ENCODE data around the gene LAMTOR2. TPM values are rescaled to one million over a fixed set of nuclear protein-coding genes. Genes with fewer than 3 reads are reported as not detected.

LAMTOR2 gene
- total RNA-seq, 2 donors from 2014 or later, result 34.7 to 38.4 TPM

DNA sequence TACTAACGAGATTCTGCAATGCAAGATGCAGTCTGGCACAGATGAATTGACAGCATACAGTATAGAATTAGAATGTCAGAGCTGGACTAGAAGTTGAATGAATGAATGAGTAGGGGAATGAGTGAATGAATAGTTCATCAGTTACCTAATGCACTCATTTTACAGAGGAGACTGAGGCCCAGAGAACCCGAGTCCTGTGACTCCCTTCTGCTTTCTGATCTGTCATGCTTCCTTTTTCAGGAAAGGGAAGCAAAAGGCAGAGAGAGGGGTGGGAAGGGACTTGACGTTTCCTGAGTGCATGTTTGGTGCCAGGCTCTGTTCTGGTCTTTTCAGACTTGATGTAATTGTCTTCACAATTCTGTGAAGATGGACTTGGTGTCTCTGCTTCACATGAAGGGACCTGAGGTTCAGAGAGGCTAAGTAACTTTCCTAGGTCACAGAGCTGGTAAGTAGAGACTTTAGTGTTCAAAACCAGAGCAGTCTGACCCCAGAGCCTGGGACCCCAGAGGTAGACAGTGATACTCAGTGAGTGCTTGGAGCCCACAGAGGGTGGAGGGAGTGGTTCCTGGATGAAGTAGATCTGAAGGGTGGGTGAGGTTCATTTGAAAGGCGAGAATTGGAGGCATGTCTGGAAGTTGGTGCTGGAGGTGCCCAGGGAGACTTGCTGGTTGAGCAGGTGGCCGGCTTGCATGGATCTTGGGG is 35.7 kb downstream of the LAMTOR2 start:
- intact Hi-C loops (cut with DNase I), result loop anchor here (5.0 kb wide), 3 partner anchors 52 to 137 kb away; no protein-coding TSS in a partner anchor
- no peak for DNase-seq (ENCODE audit: low spot score)

- DNase-seq (ENCODE audit: low spot score), result peak; percentile 95
These were observed 36.2 kb downstream of the LAMTOR2 start for GRCh38 chr1:156090840-156091188.

DNA sequence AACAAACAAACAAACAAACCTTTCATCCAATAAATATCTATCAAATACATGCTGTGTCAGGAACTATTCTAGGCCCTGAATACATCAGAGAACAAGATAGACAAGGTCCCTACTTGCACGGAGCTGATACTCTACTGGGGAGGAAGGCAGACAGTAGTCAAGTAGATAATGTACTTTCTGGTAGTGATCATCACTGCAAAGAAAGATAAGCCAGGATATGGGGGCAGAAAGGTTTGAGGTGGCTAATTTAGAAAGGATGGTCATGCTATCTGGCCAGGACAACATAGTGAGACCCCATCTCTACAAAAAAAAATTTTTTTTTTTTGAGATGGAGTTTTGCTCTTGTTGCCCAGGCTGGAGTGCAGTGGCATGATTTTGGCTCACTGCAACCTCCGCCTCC is 37.0 kb downstream of the LAMTOR2 start:
- DNase-seq (ENCODE audit: low spot score), result no peak
- intact Hi-C loops (cut with DNase I), result loop anchor here (2.0 to 5.0 kb wide), 4 partner anchors 43 to 136 kb away; no protein-coding TSS in a partner anchor

More at GRCh38 chr1:156090840-156091188, 36.2 kb downstream of the LAMTOR2 start:
- intact Hi-C loops (cut with DNase I), result loop anchor here (5.0 kb wide), 3 partner anchors 51 to 136 kb away; no protein-coding TSS in a partner anchor

- intact Hi-C loops (cut with DNase I), result loop anchor here in 1 of 2 donors (5.0 kb wide), 1 partner anchor 36 kb away; no protein-coding TSS in a partner anchor
- no peak for DNase-seq (ENCODE audit: low spot score)
These were observed 41.4 kb downstream of the LAMTOR2 start for GRCh38 chr1:156095906-156096508.

- peak; percentile 97 for DNase-seq (ENCODE audit: low spot score)
- intact Hi-C loops (cut with DNase I), result loop anchor here in 1 of 2 donors (5.0 kb wide), 1 partner anchor 35 kb away; no protein-coding TSS in a partner anchor
These were observed 42.2 kb downstream of the LAMTOR2 start for GRCh38 chr1:156096640-156097391.

DNA sequence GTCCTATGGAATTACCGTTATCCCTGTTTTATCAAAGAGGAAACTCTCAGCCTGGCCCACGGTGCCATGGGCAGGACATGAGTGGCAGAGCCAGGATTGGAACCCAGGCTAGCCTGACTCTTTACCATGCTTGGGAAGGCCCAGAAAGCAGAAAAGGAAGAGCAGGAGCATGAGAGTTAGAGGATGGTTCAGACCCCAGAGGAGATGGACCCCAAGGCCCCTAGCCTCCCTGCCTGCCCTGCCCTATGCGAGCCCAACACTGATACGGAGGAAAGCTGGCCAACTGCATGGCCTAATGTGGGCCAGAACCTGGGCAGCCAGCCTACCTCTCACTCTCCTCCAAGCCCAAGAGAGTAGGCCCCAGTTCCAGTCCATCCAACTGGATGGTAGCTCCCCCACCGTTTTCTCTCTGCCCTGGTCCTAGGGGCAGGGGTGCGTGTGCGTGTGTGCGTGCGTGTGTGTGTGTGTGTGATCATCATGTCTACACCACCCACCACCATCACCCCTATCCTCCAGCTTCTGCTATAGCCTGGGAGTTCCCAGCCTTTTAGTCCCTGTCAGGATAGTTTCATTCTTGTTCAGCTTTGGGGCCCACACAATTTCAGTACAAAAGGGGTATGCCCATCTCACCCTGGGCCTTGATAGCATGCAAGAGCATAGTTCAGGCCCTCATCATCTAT is 43.1 kb downstream of the LAMTOR2 start:
- DNase-seq (ENCODE audit: low spot score), result no peak
- intact Hi-C loops (cut with DNase I), result loop anchor here in 1 of 2 donors (5.0 kb wide), 1 partner anchor 35 kb away; no protein-coding TSS in a partner anchor

DNA sequence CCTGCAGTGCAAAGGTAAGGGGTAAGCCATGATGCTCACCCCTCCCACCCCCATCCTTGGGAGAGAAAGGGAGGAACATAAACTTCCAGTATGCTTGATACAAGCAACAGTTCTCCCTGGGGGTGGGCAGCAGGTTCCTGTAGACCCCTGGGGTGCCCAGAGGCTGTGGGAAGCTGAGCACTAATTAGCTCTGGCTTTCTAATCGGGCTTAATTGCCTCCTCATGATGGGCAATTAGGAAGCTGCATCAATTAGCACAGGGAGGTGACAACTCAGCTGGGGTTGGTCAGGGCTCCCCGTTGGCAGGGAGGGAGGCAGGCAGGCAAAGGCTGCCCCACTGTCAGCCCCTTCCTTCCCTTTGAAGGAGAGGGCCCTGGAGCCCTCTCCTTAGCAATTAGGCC is 44.2 kb downstream of the LAMTOR2 start:
- DNase-seq (ENCODE audit: low spot score), result no peak
- intact Hi-C loops (cut with DNase I), result loop anchor here in 1 of 2 donors (5.0 kb wide), 1 partner anchor 34 kb away; no protein-coding TSS in a partner anchor

DNA sequence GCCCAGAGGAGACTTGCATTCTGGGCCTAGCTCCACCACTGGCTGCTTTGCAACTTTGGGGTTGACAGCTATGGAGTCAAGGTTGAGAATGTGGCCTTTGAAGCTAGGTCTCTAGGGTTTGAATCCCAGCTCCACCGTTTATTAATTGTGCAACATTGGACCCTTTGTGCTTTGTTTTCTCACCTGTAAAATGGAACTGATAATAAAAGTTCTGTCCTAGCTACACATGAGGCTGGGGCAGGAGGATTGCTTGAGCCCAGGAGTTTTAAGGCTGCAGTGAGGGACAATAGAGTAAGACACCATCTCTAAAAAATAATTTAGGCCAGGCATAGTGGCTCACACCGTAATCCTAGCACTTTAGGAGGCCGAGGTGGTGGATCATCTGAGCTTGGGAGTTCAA is 44.7 kb downstream of the LAMTOR2 start:
- intact Hi-C loops (cut with DNase I), result loop anchor here in 1 of 2 donors (5.0 kb wide), 1 partner anchor 33 kb away; no protein-coding TSS in a partner anchor
- no peak for DNase-seq (ENCODE audit: low spot score)

DNA sequence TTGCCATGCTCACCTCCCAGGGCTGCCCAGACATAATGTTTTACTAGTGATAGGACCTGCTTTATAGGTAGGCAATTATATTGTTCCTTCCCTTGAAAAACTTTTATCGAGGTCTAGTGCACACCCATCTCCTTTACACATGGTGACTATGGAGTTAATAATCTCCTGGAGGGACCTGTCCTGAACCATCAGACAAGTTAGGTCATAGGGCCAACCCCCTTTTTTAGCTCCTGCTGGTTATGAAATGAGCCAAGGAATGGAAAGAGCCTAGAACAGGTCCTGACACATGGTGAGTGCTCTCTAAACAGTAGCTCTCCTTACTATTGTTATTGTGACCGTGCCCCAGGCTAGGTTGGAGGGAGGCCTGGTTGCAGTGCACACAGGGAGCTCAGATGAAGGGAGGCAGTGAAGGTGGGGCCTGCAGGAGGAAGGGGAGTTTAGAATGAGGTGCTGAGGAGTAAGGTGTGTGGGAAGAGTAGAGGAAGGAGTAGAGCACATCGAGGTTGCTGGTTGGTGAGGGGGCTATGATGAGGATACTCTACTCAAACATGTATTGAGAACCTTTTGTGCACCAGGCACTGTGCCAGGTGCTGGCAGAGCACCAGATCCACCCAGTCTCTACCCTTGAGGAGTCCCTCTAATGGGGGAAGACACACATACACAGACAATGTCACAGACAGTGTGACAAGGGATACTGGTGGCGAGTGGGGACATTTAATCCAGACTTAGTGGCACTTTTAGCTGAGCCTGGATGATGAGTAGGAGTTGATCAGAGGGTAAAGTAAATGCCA is 45.8 kb downstream of the LAMTOR2 start:
- intact Hi-C loops (cut with DNase I), result no loop called here

DNA sequence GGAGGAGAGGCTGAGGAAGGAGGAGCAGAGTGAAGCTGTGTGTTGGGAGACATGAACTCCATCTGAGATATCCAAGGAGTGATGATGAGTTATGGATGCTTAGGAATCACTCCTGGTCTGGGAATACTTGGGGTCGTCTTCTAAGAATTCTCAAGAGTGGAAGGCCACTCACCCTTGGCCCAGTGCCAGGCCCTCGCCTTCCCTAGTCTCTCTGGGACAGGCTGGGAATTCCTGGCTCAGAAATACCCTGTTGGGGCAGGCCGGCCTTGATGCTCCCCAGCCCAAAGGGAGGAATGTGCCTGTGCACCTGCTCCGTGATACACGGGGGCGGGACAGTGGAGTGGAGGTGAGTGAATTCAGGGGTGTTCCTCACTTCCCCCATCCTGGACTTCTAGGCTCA is 47.3 kb downstream of the LAMTOR2 start:
- DNase-seq (ENCODE audit: low spot score), result no peak
- intact Hi-C loops (cut with DNase I), result no loop called here

More for the DNA sequence above, 45.8 kb downstream of the LAMTOR2 start:
- no peak for DNase-seq (ENCODE audit: low spot score)

DNA sequence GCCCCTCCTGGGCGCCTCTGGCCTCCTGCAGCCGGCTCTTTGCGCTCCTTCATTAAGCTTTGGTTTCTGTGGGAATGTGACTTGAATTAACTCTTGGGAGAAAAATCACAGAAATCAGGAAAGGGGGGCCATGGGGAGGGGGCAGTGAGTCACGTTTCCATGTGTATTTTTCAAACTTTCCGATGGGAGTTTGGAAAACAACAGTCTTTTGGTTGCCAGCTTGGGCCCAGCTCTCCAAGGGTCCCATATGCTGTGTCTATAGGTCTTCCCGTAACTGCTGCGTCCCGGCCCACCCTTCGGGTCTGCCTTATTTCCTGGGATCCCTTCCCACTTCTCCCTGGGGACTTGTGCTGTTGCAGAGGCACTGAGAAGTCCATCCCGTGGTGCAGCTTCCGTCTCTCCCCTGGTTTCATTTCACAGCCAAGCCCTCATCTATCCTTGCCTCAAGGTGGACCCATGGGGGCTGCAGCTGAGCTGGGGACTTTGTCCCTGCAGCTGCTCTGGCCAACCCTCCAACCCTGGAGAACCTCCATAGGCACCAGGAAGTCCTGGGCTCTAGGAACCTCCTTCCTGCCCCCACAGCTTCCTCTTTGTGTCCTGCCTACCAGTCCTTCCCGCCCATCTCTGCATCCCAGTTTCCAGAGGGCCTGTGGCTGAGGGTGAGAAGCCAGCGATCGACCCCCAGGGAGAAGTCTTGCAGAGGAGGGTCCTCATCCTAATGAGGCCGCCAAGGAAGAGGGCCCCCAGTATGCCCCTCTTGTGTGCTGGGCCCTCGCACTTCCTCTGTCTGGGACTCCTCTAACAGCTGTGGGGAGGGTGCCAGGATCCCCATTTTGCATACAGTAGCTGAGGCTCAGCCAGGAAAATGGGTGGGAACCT is 48.3 kb downstream of the LAMTOR2 start:
- DNase-seq (ENCODE audit: low spot score), result peak; percentile 83

DNA sequence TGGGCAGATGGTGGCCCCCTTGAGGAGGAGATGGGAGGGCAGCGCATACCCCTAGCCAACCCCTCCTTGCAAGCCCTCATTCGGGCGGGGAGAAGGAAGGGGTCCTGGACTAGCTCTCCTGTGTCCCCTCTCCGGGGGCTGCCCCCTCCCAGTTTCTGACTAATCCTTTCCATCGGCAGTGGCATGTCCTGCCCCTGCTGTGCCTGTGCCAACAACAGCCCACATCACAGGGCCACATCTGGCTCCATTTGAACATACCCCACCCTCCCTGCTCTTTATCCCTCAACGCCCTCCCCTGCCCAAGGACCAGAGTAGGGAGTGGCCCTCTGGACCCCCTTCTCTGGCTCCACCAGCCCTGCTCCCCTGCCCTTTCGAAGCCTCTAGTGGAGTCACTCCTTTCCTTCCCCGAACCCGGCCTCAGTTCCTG is 49.0 kb downstream of the LAMTOR2 start:
- DNase-seq (ENCODE audit: low spot score), result peak; percentile 91
- intact Hi-C loops (cut with DNase I), result no loop called here

More for the DNA sequence above, 48.3 kb downstream of the LAMTOR2 start:
- intact Hi-C loops (cut with DNase I), result no loop called here

GRCh38 chr1:156104065-156104810 is 49.7 kb downstream of the LAMTOR2 start:
- intact Hi-C loops (cut with DNase I), result no loop called here
- DNase-seq (ENCODE audit: low spot score), result peak; percentile 96

DNA sequence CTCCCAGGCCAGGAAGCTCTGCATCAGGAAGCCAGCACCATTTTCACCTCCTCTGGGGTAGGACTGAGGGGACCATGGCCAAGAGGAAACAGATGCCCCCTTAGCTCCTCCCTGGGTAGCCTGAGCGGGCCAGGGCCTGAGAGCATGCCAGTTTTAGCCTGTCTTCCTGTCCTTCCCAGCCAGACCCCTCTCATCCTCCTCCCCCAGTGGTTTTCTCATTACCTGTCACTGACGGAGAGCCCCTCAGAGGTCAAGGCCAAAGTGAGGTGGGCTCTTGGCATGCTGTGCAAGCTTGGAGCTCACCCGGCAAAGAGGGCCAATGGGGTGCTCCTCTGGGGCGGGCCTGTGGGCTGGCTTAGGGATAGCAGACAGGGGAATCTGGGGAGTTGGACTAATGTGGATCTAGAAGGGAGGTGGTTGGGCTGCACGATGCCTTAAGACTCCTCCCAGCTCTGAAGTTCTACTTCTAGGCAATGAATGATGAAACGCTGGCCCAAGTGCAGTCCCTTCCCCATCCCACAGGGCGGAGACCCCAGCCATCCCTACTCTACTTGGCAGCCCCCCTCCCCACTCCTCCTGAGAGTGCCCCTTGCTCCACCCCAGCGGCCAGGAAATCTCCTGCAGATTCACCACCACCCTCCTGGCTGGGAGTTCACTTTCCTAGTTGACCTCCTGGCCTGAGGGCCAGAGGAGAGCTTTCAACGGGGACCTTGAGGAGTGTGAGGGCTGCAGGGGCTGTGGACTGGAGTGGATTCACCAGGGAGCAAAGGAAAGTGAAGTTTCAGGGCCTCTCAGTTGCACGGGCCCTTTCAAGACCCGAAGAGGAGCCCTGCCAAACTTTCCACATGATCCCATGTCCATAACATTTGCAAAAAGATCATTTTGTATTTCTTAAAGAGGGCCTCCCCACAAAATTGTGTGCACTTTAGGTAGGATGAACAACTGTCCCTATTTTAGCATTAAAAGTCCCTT is 50.6 kb downstream of the LAMTOR2 start:
- DNase-seq (ENCODE audit: low spot score), result peak; percentile 88
- intact Hi-C loops (cut with DNase I), result no loop called here

GRCh38 chr1:156106624-156107488 is 52.3 kb downstream of the LAMTOR2 start:
- DNase-seq (ENCODE audit: low spot score), result no peak
- intact Hi-C loops (cut with DNase I), result no loop called here

Data from posterior vena cava (tissue), 2 donors.